ENCODE results near the gene JMJD6. TPM values are rescaled to one million over a fixed set of nuclear protein-coding genes. Genes with fewer than 3 reads are reported as not detected.
"Not testable (repeated sequence)": the region's sequence is repeated elsewhere in the genome, so short reads cannot be mapped to it uniquely, and the experiment has no call there.

JMJD6 gene
- total RNA-seq, 1 donor from 2014 or later: 32.7 TPM

DNA sequence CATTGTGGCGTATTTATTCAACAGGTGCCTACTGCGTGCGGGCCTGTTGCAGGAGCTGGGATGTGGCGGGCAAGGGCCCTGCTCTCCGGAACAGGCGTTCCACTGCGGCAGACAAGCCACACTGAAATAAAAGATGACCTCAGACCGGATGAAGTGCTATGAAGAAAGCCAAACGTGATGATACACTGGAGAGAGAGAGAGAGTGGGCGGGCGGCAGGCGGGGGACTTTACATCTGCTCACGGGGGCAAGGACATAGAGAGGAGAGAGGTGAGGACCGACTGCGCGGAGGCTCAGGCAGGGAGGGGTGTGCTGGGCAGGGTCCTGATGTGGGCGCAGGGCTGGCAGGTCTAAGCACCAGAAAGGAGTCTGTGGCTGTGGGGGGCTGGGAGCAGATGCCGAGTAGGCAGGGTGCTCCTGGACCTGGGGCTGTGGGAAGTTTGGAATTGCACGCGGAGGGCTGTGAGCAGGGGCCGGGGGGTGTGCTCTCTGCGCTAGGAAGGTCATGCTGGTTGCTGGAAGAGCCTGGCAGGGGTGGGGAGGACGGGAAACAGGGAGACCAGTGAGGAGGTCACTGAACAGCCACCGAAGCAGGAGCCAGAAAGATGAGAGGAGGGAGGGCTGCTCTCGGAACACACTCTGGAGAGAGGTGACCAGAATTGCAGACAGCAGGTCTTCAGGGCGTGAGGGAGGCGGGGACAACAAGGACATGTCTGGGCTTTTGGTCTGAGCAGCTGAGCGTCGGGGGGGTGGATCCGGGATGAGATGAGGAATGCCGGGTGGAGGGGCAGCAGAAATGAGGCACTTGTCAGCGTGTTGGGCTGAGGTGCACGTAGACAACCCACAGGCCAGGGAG, 25.6 kb downstream of the JMJD6 start:
- no peak overlapping the region for H3K27ac Mint-ChIP-seq
- no peaks in the 10 kb centered on the region for H3K9me3 Mint-ChIP-seq
- intact Hi-C loops (cut with micrococcal nuclease): no loop called here
- POLR2A ChIA-PET: no interaction called here
- H3K36me3 Mint-ChIP-seq (ENCODE audit: low read depth): no peaks in the 10 kb centered on the region
- peaks cover 17% of the 10 kb centered on the region for H3K4me1 Mint-ChIP-seq
- TF ChIP-seq, protein P1, sequence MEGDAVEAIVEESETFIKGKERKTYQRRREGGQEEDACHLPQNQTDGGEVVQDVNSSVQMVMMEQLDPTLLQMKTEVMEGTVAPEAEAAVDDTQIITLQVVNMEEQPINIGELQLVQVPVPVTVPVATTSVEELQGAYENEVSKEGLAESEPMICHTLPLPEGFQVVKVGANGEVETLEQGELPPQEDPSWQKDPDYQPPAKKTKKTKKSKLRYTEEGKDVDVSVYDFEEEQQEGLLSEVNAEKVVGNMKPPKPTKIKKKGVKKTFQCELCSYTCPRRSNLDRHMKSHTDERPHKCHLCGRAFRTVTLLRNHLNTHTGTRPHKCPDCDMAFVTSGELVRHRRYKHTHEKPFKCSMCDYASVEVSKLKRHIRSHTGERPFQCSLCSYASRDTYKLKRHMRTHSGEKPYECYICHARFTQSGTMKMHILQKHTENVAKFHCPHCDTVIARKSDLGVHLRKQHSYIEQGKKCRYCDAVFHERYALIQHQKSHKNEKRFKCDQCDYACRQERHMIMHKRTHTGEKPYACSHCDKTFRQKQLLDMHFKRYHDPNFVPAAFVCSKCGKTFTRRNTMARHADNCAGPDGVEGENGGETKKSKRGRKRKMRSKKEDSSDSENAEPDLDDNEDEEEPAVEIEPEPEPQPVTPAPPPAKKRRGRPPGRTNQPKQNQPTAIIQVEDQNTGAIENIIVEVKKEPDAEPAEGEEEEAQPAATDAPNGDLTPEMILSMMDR (IDR thresholded peaks at IDR 0.05): no peak
- no peak overlapping the region for H3K4me3 Mint-ChIP-seq
- no peaks in the 10 kb centered on the region for H3K27me3 Mint-ChIP-seq
- CTCF ChIA-PET: no interaction called here
- DNase-seq: no peak
- no peak for ATAC-seq (ENCODE audit: low read depth)

DNA sequence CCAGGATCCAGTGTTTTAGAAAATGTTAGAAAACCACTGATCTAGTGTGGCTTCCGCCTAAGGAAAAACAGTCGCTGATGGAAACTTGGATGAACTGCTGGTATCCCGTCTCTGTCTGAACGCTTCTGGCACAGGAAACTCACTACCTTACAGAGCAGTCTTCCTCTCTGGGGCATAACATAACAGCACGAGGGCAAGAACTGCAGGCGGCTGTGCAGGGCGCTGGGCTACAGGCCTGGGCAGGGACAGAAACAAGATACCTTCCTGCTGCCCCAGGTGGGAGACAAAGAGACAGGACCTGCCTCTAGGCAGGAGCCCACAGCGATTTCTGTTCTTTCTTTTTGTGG, 26.2 kb downstream of the JMJD6 start:
- no peaks in the 10 kb centered on the region for H3K36me3 Mint-ChIP-seq (ENCODE audit: low read depth)
- POLR2A ChIA-PET: no interaction called here
- intact Hi-C loops (cut with micrococcal nuclease): no loop called here
- DNase-seq (no peak), ATAC-seq (ENCODE audit: low read depth) (no peak)
- H3K27ac Mint-ChIP-seq: no peak overlapping the region
- H3K9me3 Mint-ChIP-seq: no peaks in the 10 kb centered on the region
- TF ChIP-seq, protein P1 (IDR thresholded peaks at IDR 0.05): no peak
- CTCF ChIA-PET: no interaction called here
- H3K4me3 Mint-ChIP-seq: no peak overlapping the region
- H3K27me3 Mint-ChIP-seq: no peaks in the 10 kb centered on the region
- peaks cover 21% of the 10 kb centered on the region for H3K4me1 Mint-ChIP-seq

DNA sequence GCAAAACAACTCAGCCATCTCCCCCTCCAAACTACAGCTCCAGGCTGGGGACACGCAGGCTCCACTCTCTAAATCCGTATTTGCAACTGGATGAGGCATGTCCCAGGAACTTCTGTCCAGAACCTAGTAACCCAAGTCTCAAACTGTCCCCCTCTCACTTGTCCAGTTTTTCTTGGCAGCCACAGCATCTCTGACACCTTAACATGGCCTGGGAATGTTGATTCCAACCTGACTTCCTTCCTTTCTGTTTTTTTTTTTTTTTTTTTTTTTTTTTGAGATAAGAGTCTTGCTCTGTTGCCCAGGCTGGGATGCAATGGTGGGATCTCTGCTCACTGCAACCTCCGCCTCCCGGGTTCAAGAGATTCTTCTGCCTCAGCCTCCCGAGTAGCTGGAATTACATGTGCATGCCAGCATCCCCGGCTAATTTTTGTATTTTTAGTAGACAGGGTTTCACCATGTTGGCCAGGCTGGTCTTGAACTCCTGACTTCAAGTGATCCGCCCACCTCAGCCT, 27.9 kb downstream of the JMJD6 start:
- H3K27me3 Mint-ChIP-seq; intact Hi-C loops (cut with micrococcal nuclease); H3K27ac Mint-ChIP-seq; H3K4me3 Mint-ChIP-seq; CTCF ChIA-PET; H3K36me3 Mint-ChIP-seq (ENCODE audit: low read depth); ATAC-seq (ENCODE audit: low read depth); POLR2A ChIA-PET; DNase-seq; H3K9me3 Mint-ChIP-seq: not testable (repeated sequence)
- H3K4me1 Mint-ChIP-seq: peaks cover 21% of the 10 kb centered on the region

DNA sequence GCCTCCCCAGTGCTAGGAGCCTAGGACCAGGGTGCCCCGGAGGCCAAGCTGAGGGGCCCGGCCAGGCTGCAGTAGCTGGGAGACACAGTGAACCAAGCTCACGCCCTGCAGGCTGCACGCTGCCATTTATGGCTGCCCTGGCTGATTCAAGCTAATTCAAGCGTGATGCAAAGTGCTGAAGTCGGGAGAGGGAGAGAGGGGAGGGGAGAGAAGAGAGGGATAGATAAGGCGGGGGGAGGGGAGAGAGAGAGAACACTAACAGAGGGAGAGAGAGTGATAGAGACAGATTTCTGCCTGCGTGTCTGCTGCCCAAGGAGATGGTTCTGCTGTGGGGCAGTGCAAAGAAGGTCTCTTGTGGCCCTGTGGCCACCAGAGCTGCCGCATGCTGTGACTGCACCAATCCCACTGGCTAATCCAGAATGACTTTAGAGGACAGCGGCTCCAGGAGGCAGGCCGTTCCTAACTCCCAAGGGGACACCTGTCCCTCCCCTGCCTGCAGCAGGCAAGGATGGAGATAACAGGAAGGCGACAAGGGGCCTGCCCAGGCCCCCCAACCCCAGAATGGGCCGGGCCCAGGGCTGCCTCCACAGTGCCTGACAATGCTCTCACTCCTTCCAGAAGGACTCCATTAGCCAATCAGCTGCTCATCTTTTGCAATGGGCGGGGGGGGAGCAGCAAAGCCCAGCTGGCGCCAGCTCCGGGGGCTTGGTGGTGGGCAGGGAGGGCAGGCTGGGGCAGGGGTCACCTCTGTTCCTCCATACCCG, 28.5 kb downstream of the JMJD6 start:
- no peak overlapping the region for H3K27ac Mint-ChIP-seq
- H3K27me3 Mint-ChIP-seq: no peaks in the 10 kb centered on the region
- H3K4me3 Mint-ChIP-seq: no peak overlapping the region
- ATAC-seq (ENCODE audit: low read depth) (no peak), DNase-seq (no peak)
- intact Hi-C loops (cut with micrococcal nuclease): no loop called here
- ChIA-PET CTCF (no interaction called here), POLR2A (interaction anchor here (0.6 kb wide), 2 partner anchors 91 to 170 kb away, joined by 5 to 12 read pairs; no protein-coding TSS in a partner anchor)
- peaks cover 21% of the 10 kb centered on the region for H3K4me1 Mint-ChIP-seq
- TF ChIP-seq, protein P1 (IDR thresholded peaks at IDR 0.05): no peak
- H3K36me3 Mint-ChIP-seq (ENCODE audit: low read depth): no peaks in the 10 kb centered on the region
- H3K9me3 Mint-ChIP-seq: no peaks in the 10 kb centered on the region

DNA sequence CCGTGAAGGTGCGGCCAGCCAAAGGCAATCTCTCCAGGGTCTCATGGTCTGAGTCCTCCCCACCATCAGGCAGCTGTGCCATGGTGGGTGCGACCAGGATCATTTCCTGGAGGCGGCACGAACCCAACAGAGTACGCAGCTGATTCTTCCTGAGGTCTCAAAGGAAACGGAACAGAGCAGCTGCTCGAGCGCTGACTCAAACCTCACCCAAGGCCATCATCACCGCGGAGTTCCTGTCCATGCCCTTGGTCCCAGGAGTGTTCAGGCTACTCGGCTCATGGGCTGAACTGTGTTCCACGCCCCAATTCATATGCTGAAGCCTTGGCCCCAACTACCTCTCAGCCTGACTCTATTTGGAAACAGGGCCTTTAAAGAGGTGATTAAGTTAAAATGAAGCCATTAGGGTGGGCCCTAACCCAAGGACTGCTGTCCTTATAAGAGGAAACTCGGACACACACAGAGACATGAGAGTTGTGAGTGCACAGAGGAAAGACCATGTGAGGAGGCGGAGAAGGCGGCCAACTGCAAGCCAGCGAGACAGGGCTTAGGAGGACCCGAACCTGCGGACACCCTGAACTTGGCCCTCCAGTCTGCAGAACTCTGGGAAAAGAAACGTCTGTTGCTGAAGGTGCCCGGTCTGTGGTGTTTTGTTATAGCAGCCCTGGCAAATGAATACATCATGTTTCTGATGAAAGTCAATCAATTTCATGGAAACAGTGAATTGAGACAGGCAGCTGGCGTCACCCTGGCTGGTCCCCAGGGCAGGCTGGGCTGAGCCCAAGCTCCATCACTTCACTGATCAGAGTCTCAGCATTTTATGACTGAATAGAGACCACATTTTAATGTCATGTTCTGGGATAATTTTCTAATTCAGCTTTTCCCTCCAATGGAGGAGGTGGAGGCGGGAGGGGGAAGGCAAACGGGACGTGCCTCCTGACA, 29.4 kb downstream of the JMJD6 start:
- ATAC-seq (ENCODE audit: low read depth): peak; percentile 94
- Mint-ChIP-seq H3K36me3 (ENCODE audit: low read depth) (no peaks in the 10 kb centered on the region), H3K9me3 (no peaks in the 10 kb centered on the region), H3K27ac (peak overlapping the region; percentile 53), H3K27me3 (no peaks in the 10 kb centered on the region), H3K4me1 (peaks cover 21% of the 10 kb centered on the region), H3K4me3 (no peak overlapping the region)
- intact Hi-C loops (cut with micrococcal nuclease): no loop called here
- DNase-seq: peak; percentile 27
- ChIA-PET CTCF (interaction anchor here (1.0 to 1.5 kb wide), 2 partner anchors 17 to 140 kb away, joined by 3 to 4 read pairs; no protein-coding TSS in a partner anchor), POLR2A (interaction anchor here (0.6 to 1.7 kb wide), 6 partner anchors 25 to 169 kb away, joined by 3 to 12 read pairs (median 4); partner anchors contain the start of genes JMJD6, METTL23 and MFSD11)
- TF ChIP-seq, protein P1 (IDR thresholded peaks at IDR 0.05): no peak
